ENCODE results near the gene SALL1. TPM values are rescaled to one million over a fixed set of nuclear protein-coding genes. Genes with fewer than 3 reads are reported as not detected.
A peak's percentile ranks its signal among the peaks of the same experiment; 100 is the strongest.

SALL1 gene
- total RNA-seq, 2 donors from 2014 or later: 122 to 172 TPM

- H3K27me3 ChIP-seq (ENCODE audit: control insufficient read depth, insufficient read depth, low read length, poor library complexity, severe bottlenecking): no peaks in the 10 kb centered on the region
- H3K4me1 ChIP-seq (ENCODE audit: control insufficient read depth, insufficient read depth, low read length): peaks cover 14% of the 10 kb centered on the region
- Mint-ChIP-seq H3K9me3 (no peaks in the 10 kb centered on the region), H3K27ac (peak overlapping the region; percentile 72), H3K27me3 (ENCODE audit: insufficient read depth) (peaks cover 11% of the 10 kb centered on the region), H3K4me1 (peaks cover 40% of the 10 kb centered on the region), H3K4me3 (peak overlapping the region; percentile 58), H3K36me3 (ENCODE audit: low read depth) (peaks cover 32% of the 10 kb centered on the region)
- DNase-seq: peak; percentile 60
- no peak overlapping the region for H3K27ac ChIP-seq (ENCODE audit: low read depth, low read length)
- no peak overlapping the region for H3K9ac ChIP-seq (ENCODE audit: extremely low read depth, low read length, poor library complexity, severe bottlenecking)
- no peaks in the 10 kb centered on the region for H3K9me3 ChIP-seq (ENCODE audit: control insufficient read depth, low read length)
- WGBS, 2 experiments (ENCODE audit: insufficient coverage in 1 of 2, insufficient read length in 1 of 2): 32 to 43% methylated on average over 9 to 12 of the region's 12 CpGs
- TF ChIP-seq, protein P1, sequence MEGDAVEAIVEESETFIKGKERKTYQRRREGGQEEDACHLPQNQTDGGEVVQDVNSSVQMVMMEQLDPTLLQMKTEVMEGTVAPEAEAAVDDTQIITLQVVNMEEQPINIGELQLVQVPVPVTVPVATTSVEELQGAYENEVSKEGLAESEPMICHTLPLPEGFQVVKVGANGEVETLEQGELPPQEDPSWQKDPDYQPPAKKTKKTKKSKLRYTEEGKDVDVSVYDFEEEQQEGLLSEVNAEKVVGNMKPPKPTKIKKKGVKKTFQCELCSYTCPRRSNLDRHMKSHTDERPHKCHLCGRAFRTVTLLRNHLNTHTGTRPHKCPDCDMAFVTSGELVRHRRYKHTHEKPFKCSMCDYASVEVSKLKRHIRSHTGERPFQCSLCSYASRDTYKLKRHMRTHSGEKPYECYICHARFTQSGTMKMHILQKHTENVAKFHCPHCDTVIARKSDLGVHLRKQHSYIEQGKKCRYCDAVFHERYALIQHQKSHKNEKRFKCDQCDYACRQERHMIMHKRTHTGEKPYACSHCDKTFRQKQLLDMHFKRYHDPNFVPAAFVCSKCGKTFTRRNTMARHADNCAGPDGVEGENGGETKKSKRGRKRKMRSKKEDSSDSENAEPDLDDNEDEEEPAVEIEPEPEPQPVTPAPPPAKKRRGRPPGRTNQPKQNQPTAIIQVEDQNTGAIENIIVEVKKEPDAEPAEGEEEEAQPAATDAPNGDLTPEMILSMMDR (conservative IDR thresholded peaks at IDR 0.05): no peak
- H3K4me3 ChIP-seq (ENCODE audit: low read length): peak overlapping the region; percentile 70
- H3K36me3 ChIP-seq (ENCODE audit: control insufficient read depth, insufficient read depth, low read length): peaks cover 44% of the 10 kb centered on the region
Observed at GRCh38 chr16:51133688-51134087, 17.4 kb downstream of the SALL1 start.

DNA sequence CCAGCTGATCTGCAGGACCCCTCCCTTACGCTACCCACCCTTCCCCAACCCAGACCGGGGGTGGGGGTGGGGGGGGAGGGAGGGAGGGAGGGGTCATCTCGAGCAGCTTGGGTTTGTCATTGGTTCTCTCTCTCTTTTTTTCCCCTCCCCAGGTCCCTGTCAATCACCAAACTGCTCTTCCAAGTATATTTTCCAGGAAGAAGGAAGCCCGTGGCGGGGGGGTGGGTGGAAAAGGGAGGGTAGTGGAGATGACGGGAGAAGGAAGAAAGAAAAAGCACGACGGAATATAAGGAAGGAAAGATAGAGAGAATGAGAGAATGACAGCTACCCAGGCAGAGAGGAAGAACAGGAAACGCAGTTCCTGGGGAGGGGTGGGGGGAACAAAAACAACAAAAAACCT is 17.9 kb downstream of the SALL1 start:
- TF ChIP-seq, protein P1 (conservative IDR thresholded peaks at IDR 0.05): no peak
- H3K27me3 ChIP-seq (ENCODE audit: control insufficient read depth, insufficient read depth, low read length, poor library complexity, severe bottlenecking): no peaks in the 10 kb centered on the region
- Mint-ChIP-seq H3K36me3 (ENCODE audit: low read depth) (peaks cover 27% of the 10 kb centered on the region), H3K4me1 (peaks cover 40% of the 10 kb centered on the region), H3K9me3 (no peaks in the 10 kb centered on the region), H3K27ac (peak overlapping the region; percentile 72), H3K4me3 (peak overlapping the region; percentile 58), H3K27me3 (ENCODE audit: insufficient read depth) (peaks cover 11% of the 10 kb centered on the region)
- no peaks in the 10 kb centered on the region for H3K9me3 ChIP-seq (ENCODE audit: control insufficient read depth, low read length)
- no peak overlapping the region for H3K27ac ChIP-seq (ENCODE audit: low read depth, low read length)
- 4% methylated on average over 6 of the region's 9 CpGs; no CpG with 5 or more reads in 1 of the 2 experiments for WGBS, 2 experiments (ENCODE audit: insufficient coverage in 1 of 2, insufficient read length in 1 of 2)
- peaks cover 14% of the 10 kb centered on the region for H3K4me1 ChIP-seq (ENCODE audit: control insufficient read depth, insufficient read depth, low read length)
- H3K4me3 ChIP-seq (ENCODE audit: low read length): peak overlapping the region; percentile 70
- DNase-seq: peak; percentile 79
- H3K9ac ChIP-seq (ENCODE audit: extremely low read depth, low read length, poor library complexity, severe bottlenecking): no peak overlapping the region
- H3K36me3 ChIP-seq (ENCODE audit: control insufficient read depth, insufficient read depth, low read length): peaks cover 39% of the 10 kb centered on the region

DNA sequence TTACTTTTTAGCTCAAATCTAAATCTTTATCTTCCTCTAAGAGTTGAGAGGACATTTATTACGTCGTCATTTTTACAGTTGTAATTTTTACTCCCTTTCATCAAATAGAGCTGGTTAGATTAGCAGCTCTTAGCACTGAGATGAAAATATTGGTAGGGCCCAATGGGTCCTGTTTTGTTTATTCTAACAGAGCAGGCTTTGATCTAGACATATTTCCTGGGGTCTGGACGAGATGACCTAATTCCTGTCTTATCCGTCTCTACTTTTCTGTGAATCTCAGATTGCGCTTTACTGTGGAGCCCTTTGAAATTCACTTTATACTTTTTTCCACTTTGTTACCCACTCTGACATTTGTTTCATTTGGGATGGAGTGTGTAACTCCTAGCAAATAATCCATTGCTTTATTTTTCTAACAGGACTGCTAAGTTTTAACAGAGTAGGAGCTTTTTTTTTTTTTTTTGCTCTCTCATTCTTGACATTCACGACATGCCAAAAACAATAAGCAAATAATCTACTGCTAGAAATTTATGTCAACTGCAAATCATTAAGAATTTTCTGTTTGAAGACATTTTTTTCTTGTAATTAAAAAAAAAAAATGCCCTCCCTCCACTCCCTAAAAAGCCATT is 18.5 kb downstream of the SALL1 start:
- no peak overlapping the region for H3K9ac ChIP-seq (ENCODE audit: extremely low read depth, low read length, poor library complexity, severe bottlenecking)
- Mint-ChIP-seq H3K36me3 (ENCODE audit: low read depth) (peaks cover 21% of the 10 kb centered on the region), H3K9me3 (no peaks in the 10 kb centered on the region), H3K27ac (peak overlapping the region; percentile 41), H3K4me1 (peaks cover 43% of the 10 kb centered on the region), H3K27me3 (ENCODE audit: insufficient read depth) (peaks cover 11% of the 10 kb centered on the region), H3K4me3 (peak overlapping the region; percentile 58)
- DNase-seq: no peak
- H3K27me3 ChIP-seq (ENCODE audit: control insufficient read depth, insufficient read depth, low read length, poor library complexity, severe bottlenecking): no peaks in the 10 kb centered on the region
- H3K4me3 ChIP-seq (ENCODE audit: low read length): peak overlapping the region; percentile 64
- H3K4me1 ChIP-seq (ENCODE audit: control insufficient read depth, insufficient read depth, low read length): peaks cover 14% of the 10 kb centered on the region
- H3K36me3 ChIP-seq (ENCODE audit: control insufficient read depth, insufficient read depth, low read length): peaks cover 33% of the 10 kb centered on the region
- TF ChIP-seq, protein P1 (conservative IDR thresholded peaks at IDR 0.05): no peak
- WGBS, 2 experiments (ENCODE audit: insufficient coverage in 1 of 2, insufficient read length in 1 of 2): 71 to 74% methylated on average over 5 of the region's 6 CpGs
- no peak overlapping the region for H3K27ac ChIP-seq (ENCODE audit: low read depth, low read length)
- no peaks in the 10 kb centered on the region for H3K9me3 ChIP-seq (ENCODE audit: control insufficient read depth, low read length)

Data from endodermal cell (in vitro differentiated cells).